IPS-20b (cell line): ENCODE measurements around the gene DDX56.
"Not testable (repeated sequence)": the region's sequence is repeated elsewhere in the genome, so short reads cannot be mapped to it uniquely, and the experiment has no call there.

Experiments
- H3K27ac ChIP-seq: one replicate; pipeline ENCODE4 v1.5.1; 2013; ENCODE audit warnings: low read length
- H3K27me3 ChIP-seq: 2 replicates; pipeline ENCODE4 v1.6.1; 2013; ENCODE audit warnings: mild to moderate bottlenecking, low read length, inconsistent platforms; ENCODE audit not compliant: insufficient read depth
- H3K36me3 ChIP-seq: 2 replicates; pipeline ENCODE4 v1.6.1; 2013; ENCODE audit warnings: low read depth, mild to moderate bottlenecking, inconsistent platforms, low read length, moderate library complexity; ENCODE audit not compliant: insufficient read depth
- H3K4me1 ChIP-seq: 2 replicates; pipeline ENCODE4 v1.6.1; 2013; ENCODE audit warnings: mild to moderate bottlenecking, control low read depth, inconsistent platforms, low read length, moderate library complexity; ENCODE audit not compliant: insufficient read depth
- H3K4me3 ChIP-seq: 2 replicates; pipeline ENCODE4 v1.5.1; 2013; ENCODE audit warnings: mild to moderate bottlenecking, low read length, inconsistent platforms
- H3K9ac ChIP-seq: 2 replicates; pipeline ENCODE4 v1.6.1; 2013; ENCODE audit warnings: low read depth, mild to moderate bottlenecking, inconsistent platforms, low read length, moderate library complexity
- H3K9me3 ChIP-seq: 2 replicates; pipeline ENCODE4 v1.6.1; 2013; ENCODE audit warnings: mild to moderate bottlenecking, low read depth, low read length, inconsistent platforms; ENCODE audit not compliant: insufficient read depth

DDX56 gene

GRCh38 chr7:44567884-44568283, 5.8 kb downstream of the DDX56 start:
- Histone ChIP-seq H3K4me3 (no peak overlapping the region), H3K36me3 (peaks cover 87% of the 10 kb centered on the region), H3K4me1 (no peaks in the 10 kb centered on the region), H3K9me3 (no peaks in the 10 kb centered on the region), H3K9ac (no peak overlapping the region), H3K27ac (no peak overlapping the region), H3K27me3 (no peaks in the 10 kb centered on the region)

- H3K27me3 ChIP-seq = no peaks in the 10 kb centered on the region
- H3K9ac ChIP-seq = no peak overlapping the region
- no peak overlapping the region for H3K27ac ChIP-seq
- no peaks in the 10 kb centered on the region for H3K4me1 ChIP-seq
- no peak overlapping the region for H3K4me3 ChIP-seq
- H3K36me3 ChIP-seq = peaks cover 75% of the 10 kb centered on the region
- H3K9me3 ChIP-seq = no peaks in the 10 kb centered on the region
Observed at GRCh38 chr7:44566680-44567079, 7.0 kb downstream of the DDX56 start.

- Histone ChIP-seq H3K36me3 (peaks cover 68% of the 10 kb centered on the region), H3K27me3 (no peaks in the 10 kb centered on the region), H3K27ac (no peak overlapping the region), H3K9ac (no peak overlapping the region), H3K4me1 (no peaks in the 10 kb centered on the region), H3K4me3 (no peak overlapping the region), H3K9me3 (no peaks in the 10 kb centered on the region)
Observed at GRCh38 chr7:44565795-44566559, 7.7 kb downstream of the DDX56 start.

- Histone ChIP-seq H3K27me3 (no peaks in the 10 kb centered on the region), H3K27ac (no peak overlapping the region), H3K4me1 (no peaks in the 10 kb centered on the region), H3K4me3 (no peak overlapping the region), H3K9ac (no peak overlapping the region), H3K36me3 (peaks cover 61% of the 10 kb centered on the region), H3K9me3 (no peaks in the 10 kb centered on the region)
Observed at GRCh38 chr7:44565097-44565794, 8.5 kb downstream of the DDX56 start.

- peaks cover 54% of the 10 kb centered on the region for H3K36me3 ChIP-seq
- H3K9me3 ChIP-seq = no peaks in the 10 kb centered on the region
- no peaks in the 10 kb centered on the region for H3K4me1 ChIP-seq
- no peaks in the 10 kb centered on the region for H3K27me3 ChIP-seq
- H3K9ac ChIP-seq = no peak overlapping the region
- no peak overlapping the region for H3K27ac ChIP-seq
- H3K4me3 ChIP-seq = no peak overlapping the region
Observed at GRCh38 chr7:44564606-44565005, 9.1 kb downstream of the DDX56 start.

GRCh38 chr7:44563171-44563679, 10.5 kb downstream of the DDX56 start:
- H3K9ac ChIP-seq = no peak overlapping the region
- peaks cover 40% of the 10 kb centered on the region for H3K36me3 ChIP-seq
- H3K9me3 ChIP-seq = no peaks in the 10 kb centered on the region
- no peaks in the 10 kb centered on the region for H3K27me3 ChIP-seq
- H3K4me3 ChIP-seq = no peak overlapping the region
- no peak overlapping the region for H3K27ac ChIP-seq
- no peaks in the 10 kb centered on the region for H3K4me1 ChIP-seq

- not testable (repeated sequence) for H3K9ac ChIP-seq, H3K4me3 ChIP-seq, H3K27ac ChIP-seq, H3K27me3 ChIP-seq, H3K9me3 ChIP-seq, H3K4me1 ChIP-seq
- peaks cover 34% of the 10 kb centered on the region for H3K36me3 ChIP-seq
Observed at GRCh38 chr7:44562622-44562962, 11.1 kb downstream of the DDX56 start.

- no peak overlapping the region for H3K4me3 ChIP-seq
- no peaks in the 10 kb centered on the region for H3K9me3 ChIP-seq
- no peaks in the 10 kb centered on the region for H3K27me3 ChIP-seq
- no peak overlapping the region for H3K9ac ChIP-seq
- H3K36me3 ChIP-seq = peaks cover 29% of the 10 kb centered on the region
- H3K27ac ChIP-seq = no peak overlapping the region
- H3K4me1 ChIP-seq = no peaks in the 10 kb centered on the region
Observed at GRCh38 chr7:44561962-44562621, 11.6 kb downstream of the DDX56 start.

GRCh38 chr7:44561481-44561880, 12.2 kb downstream of the DDX56 start:
- Histone ChIP-seq H3K9me3 (no peaks in the 10 kb centered on the region), H3K4me1 (no peaks in the 10 kb centered on the region), H3K27ac (no peak overlapping the region), H3K4me3 (no peak overlapping the region), H3K27me3 (no peaks in the 10 kb centered on the region), H3K9ac (no peak overlapping the region), H3K36me3 (peaks cover 23% of the 10 kb centered on the region)

GRCh38 chr7:44559485-44559884, 14.2 kb downstream of the DDX56 start:
- Histone ChIP-seq H3K9me3 (no peaks in the 10 kb centered on the region), H3K9ac (no peak overlapping the region), H3K4me3 (no peak overlapping the region), H3K36me3 (peaks cover 7% of the 10 kb centered on the region), H3K27me3 (no peaks in the 10 kb centered on the region), H3K27ac (no peak overlapping the region), H3K4me1 (no peaks in the 10 kb centered on the region)

- Histone ChIP-seq H3K27me3 (no peaks in the 10 kb centered on the region), H3K9me3 (no peaks in the 10 kb centered on the region), H3K27ac (no peak overlapping the region), H3K36me3 (no peaks in the 10 kb centered on the region), H3K4me1 (no peaks in the 10 kb centered on the region), H3K9ac (no peak overlapping the region), H3K4me3 (no peak overlapping the region)
Observed at GRCh38 chr7:44557485-44557884, 16.2 kb downstream of the DDX56 start.

GRCh38 chr7:44555350-44555749, 18.4 kb downstream of the DDX56 start:
- Histone ChIP-seq H3K4me3 (no peak overlapping the region), H3K27ac (no peak overlapping the region), H3K27me3 (no peaks in the 10 kb centered on the region), H3K36me3 (no peaks in the 10 kb centered on the region), H3K9ac (no peak overlapping the region), H3K9me3 (no peaks in the 10 kb centered on the region), H3K4me1 (no peaks in the 10 kb centered on the region)
